ENCODE data around the gene YWHAE.
"Not testable (repeated sequence)": the region's sequence is repeated elsewhere in the genome, so short reads cannot be mapped to it uniquely, and the experiment has no call there.

The YWHAE gene

DNA sequence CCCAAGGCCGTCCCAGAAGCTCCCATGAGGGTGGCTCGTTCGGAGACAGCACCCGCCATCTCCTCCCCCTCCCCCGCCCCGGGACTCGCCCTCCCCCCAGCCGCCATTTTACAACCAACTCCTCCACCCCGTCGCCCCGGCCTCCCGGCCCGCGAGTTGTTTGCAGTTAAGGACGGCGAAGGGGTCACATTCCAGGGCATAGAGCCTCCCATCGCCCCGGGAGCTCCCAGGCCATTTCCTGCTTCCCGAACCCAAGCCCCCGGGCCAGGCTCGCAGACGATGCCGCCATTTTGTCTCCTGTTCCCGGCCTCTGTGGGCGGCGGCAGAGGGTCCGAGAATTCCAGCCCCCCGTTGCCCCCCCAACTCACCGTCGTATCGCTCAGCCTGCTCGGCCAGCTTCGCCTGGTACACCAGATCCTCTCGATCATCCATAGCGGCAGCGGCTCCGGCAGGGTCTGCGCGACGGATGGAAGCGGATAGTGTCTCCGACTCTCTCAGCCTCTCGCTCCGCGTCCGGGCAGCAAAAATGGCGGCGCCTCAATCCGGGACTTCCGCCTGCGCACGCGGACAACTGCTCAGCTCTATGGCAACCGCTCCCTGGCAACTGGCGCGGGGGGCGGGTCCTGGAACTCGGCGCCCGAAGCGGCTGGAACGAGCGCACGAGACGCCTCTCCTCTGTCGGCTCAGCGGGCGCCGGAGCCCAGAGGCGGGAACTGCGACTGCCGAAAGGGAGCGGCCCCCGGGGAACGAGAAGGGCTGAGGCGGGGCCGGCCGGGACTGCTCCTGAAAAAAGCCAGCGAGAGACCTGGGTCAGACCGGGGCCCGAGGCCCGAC lies at the start of gene YWHAE:
Gene YWHAE, minus strand, starts transcription at position 544 of the 834 bp plus-strand sequence. Its CDS starts 112 bp downstream, at position 432.
- DNase-seq (ENCODE audit: low spot score), result peak; percentile 76

DNA sequence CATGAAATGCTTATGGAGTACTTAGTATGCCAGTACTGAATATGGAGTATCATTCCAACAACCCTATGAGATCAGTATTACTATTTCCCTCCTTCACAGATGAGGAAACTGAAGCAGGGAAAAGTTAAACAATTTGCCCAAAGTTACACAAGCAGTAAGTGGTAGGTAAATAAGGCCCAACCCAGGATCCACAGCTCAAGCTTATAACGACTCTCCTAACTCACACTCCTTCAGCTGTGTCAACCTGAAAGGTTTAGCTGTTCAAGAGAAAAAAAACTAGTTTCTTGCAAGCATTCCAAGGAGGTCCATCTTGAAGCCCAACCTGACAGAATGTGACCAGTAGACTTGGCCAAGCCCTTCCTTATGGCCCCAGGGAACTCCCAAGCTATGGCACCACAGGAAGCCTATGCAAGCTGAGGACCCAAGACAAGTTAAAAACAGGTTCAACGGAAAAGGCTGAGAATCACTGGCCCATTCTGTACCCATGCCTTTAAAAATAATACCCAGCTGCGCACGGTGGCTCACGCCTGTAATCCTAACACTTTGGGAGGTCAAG lies 49.5 kb upstream of the YWHAE start:
- DNase-seq (ENCODE audit: low spot score), result no peak

DNA sequence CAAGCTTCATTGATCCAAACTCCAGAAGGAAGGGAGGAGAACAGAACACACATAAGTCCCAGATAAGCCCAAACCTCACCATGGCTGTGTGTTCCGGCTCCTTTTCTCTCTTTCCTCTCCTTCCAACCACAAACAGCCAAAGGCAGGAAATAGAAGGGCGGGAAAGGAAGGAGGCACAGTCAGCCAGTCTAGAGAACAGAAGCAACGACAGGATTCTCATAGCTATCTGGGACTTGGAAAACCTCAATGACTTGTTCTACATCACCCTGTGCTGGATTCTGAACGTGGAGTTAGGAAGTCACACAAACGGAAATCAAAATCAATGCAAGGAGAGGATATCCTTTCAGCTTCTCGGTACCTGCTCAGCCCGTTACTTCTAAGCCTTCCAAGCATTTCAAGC lies 47.0 kb upstream of the YWHAE start:
- DNase-seq (ENCODE audit: low spot score), result no peak

DNA sequence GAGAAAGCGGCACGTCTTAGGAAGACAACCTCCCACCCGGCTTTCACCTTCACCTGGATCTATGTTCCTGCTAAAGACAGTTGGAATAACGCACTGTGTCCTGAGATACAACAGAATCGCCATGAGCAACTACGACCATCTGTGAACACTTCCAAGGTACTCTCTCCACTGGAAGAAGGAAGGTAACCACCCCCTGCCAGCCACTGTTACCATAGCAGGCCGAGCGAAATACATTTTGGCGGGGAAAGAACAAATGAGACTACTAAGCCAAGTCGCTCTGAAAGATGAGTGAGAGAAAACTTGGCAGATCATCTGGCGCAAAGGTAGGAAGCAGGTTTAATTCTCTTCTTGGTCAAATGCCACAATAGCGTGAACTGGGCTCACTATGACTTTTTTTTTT lies 46.2 kb upstream of the YWHAE start:
- DNase-seq (ENCODE audit: low spot score), result no peak

DNA sequence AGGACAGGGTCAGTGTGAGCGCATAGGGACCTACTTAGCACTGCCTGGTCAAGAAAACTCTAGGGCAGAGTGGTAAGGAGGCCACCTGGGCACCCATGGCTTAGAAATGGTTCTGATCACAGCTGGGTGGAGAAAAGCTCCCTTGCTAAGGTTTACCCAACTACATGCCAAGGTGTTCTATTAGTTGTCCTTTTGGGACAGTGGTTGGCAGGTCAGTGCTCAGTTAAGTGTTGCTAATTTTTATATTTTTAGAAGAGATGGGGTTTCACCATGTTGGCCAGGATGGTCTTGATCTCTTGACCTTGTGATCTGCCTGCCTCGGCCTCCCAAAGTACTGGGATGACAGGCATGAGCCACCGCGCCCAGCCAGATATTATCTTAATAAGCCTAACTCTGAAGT lies 45.7 kb upstream of the YWHAE start:
- not testable (repeated sequence) for DNase-seq (ENCODE audit: low spot score)

DNA sequence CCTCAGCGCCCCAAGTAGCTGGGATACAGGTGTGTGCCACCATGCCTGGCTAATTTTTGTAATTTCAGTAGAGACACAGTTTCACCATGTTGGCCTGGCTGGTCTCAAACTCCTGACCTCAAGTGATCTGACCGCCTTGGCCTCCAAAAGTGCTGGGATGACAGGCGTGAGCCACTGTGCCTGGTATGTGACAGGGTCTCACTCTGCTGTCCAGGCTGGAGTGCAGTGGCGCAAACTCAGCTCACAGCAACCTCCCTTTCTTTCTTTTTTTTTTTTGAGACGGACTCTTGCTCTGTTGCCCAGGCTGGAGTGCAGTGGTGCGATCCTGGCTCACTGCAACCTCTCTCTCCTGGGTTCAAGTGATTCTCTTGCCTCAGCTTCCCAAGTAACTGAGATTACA lies 42.7 kb upstream of the YWHAE start:
- DNase-seq (ENCODE audit: low spot score), result not testable (repeated sequence)

DNA sequence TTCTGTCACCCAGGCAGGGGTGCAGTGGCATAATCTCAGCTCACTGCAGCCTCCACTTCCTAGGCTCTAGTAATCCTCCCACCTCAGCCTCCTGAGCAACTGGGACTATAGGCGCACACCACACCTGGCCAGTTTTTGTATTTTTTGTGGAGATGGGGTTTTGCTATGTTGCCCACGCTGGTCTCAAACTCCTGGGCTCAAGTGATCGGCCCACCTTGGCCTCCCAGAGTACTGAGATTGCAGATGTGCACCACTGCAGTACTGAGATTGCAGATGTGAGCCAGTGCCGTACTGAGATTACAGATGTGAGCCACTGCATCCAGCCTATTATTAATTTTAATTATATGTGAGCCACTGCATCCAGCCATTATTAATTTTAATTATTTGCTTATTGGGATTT lies 42.2 kb upstream of the YWHAE start:
- no peak for DNase-seq (ENCODE audit: low spot score)

DNA sequence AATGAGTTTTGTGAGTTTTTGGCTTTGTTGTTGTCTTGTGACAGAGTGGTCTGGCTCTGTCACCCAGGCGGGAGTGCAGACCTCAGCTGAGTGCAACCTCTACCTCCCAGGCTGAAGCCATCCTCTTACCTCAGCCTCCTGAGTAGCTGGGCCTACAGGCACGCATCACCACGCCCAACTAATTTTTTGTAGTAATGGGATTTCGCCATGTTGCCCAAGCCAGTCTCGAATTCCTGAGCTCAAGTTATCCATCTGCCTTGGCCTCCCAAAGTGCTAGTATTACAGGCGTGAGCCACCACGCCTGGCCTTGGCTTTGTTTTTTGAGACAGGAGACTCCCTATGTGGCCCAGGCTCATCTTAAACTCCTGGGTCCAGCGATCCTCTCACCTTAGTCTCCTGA lies 40.9 kb upstream of the YWHAE start:
- DNase-seq (ENCODE audit: low spot score), result no peak

DNA sequence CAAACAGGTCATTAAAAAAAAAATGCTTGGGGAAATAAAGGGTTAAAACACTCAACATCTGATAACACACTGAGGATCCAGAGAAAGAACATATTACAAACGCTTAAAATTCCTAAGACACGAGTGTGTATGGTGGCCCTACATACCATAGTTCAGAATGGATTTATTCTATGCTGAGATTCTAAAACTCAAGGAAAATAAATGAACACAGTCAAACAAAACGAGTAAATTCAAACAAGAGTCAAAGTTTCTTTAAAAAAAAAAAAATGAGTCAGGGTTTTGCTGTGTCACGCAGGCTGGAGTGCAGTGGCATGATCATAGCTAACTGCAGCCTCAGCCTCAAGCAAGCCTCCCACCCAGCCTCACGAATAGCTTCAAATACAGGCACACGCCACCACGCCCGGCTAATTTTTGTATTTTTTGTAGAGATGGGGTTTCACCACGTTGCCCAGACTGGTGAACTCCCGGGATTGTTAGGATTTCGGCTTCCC lies 38.6 kb upstream of the YWHAE start:
- DNase-seq (ENCODE audit: low spot score), result no peak

DNA sequence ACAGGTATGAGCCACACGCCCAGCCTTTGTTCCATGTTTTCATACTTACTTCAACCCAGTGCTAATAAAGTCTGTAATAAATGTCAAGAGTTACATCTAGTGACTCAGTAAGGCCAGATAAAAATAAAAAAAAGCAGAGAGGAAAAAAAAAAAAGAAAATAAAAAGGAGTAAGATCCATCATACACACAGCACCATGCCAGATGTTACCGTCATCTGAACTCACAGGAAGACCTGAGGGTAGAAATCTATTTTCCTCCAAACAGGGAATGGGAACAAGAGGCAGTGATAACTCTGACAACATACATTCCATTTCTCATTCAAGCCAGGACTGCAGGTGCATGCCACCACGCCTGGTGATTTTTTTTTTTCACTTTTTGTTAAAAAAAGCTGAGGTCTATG lies 35.3 kb upstream of the YWHAE start:
- no peak for DNase-seq (ENCODE audit: low spot score)

DNA sequence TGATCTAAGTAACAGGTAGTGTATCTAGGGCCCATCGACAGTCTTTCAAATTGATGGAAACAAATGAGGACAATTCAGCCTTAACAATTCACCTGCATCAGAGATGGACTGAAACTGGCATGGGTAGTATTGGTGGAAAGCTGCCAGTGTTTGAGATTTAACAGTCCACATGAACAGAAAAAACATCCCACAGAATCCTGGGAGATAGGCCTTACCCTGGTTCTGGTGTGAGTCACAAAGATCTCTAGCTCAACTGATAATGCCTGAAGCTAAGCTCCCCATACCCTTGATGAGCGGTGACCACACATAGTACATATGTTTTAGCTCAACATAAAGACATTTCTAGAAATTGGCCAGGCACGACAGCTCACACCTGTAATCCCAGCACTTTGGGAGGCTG lies 34.1 kb upstream of the YWHAE start:
- no peak for DNase-seq (ENCODE audit: low spot score)

DNA sequence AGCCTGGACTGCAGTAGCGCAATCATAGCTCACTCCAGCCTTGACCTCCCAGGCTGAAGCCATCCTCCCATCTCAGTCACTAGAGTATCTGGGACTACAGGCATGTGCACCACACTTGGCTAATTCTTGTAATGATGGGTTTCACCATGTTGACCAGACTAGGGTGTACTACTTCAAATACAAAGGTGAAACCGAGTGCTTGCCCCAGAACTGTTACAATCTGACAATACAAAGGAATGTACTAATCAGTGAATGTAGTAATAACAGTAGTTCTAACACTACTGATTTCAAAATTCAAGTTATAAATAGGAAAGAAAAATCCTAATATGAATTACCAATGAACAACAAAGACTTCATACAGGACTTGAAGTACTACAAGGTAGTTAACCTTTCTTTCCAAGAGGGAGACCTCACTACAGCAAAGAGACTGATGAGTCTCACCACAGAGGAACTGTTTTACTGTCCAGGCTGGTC lies 31.6 kb upstream of the YWHAE start:
- no peak for DNase-seq (ENCODE audit: low spot score)

DNA sequence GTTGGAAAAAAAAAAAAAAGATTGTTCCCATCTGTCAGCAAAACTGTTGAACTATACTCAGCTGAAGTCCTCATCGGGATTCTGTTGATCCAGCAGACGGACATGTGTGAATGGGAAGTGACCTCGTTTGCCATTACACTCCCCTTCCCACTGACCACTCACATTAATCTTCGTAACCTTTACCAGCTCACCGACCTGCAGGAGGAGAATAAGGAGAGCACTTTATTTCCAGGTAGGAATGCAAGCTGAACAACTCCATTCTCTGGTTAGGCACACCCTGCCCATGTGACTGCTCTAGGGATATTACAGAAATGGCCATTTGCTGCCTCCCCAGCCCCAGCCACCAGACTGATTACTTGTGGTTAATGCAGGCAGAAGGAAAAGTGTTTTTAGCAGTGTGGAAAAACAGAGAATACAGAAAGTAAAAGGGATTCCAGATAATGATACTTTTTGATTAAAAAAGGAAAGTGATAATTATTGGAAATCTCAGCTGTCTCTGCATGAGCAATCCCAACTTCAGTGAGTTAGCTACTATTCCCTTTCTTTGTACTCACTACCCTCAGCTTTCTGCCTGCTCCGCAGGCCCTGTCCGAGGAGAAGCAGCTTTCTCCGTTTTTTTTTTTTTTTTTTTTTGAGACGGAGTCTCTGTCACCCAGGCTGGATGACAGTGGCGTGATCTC lies 23.6 kb upstream of the YWHAE start:
- DNase-seq (ENCODE audit: low spot score), result no peak

DNA sequence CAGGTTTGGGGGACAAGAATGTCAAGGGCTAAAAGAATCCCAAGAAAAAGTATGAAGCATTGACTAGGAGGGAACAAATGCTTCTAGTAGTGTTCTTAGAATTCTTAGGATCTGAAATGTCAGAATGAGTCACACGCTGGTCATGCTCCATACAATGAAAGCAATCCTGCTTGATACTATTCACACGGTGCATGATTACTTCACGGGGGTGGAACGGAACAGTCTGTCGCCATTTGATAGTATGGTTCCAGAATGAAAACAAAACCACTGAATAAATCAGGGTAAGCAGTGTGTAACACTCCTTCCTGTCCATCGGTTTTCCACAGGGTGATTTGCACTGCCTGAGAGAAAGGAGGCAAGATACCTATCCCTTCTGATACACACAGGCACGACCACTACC lies 22.9 kb upstream of the YWHAE start:
- DNase-seq (ENCODE audit: low spot score), result no peak

DNA sequence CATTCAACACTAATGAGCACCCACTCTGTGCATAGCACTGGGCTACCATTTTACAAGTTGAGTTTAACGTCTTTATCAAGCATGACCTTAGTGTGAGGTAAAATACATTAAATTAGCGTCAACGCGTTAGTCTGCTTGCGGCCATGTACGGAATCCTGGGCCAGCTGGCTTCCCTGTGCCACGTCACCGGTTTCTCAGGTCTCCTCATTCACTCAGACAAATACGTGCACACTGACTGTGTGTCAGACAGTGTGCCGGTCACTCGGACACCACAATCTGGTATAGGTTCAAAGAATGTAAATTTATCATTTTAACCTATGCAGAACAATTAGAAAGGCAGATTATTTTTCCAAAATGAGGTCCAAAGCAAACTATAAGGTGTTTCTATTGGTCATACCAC lies 21.4 kb upstream of the YWHAE start:
- no peak for DNase-seq (ENCODE audit: low spot score)

DNA sequence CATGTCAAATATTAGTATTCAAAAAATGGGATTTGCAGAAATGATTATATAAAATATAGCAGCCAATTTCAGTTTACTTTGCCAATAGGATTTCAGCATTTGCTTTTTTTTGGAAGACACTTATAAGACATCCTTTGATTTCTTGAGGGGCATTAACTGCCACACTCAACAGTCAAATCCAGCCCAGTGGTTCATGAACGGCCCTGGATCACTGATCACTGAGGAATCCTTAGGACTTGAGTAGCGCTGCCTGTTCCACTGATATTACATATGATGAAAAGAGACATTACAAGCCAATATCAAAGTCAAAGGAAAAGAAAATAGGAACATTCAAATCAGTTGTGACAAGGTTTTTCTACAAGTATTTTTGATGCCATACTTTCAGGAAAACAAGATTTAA lies 21.0 kb upstream of the YWHAE start:
- no peak for DNase-seq (ENCODE audit: low spot score)

DNA sequence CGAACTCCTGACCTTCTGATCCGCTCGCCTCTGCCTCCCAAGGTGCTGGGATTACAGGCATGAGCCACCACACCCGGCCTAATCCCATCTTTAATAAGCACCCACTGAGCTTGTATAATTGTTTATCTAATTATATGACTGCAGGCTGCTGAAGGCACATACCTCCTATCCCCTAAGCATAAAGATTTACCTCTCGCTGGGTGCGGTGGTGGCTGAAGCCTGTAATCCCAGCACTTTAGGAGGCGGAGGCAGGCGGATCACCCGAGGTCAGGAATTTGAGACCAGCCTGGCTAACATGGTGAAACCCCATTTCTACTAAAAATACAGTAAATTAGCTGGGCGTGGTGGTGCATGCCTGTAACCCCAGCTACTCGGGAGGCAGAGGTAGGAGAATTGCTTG lies 20.1 kb upstream of the YWHAE start:
- no peak for DNase-seq (ENCODE audit: low spot score)

DNA sequence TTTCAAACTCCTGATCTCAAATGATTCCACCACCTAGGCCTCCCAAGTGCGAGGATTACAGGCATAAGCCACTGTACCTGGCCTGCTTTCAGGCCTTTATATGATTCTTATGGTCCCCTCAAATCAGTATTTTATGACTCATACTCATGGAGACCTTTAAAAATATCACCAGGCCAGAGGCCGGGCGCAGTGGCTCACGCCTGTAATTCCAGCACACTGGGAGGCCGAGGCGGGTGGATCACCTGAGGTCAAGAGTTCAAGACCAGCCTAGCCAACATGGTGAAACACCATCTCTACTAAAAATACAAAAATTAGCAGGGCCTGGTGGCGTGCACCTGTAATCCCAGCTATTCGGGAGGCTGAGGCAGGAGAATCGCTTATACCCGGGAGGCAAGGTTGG lies 18.5 kb upstream of the YWHAE start:
- DNase-seq (ENCODE audit: low spot score), result not testable (repeated sequence)

DNA sequence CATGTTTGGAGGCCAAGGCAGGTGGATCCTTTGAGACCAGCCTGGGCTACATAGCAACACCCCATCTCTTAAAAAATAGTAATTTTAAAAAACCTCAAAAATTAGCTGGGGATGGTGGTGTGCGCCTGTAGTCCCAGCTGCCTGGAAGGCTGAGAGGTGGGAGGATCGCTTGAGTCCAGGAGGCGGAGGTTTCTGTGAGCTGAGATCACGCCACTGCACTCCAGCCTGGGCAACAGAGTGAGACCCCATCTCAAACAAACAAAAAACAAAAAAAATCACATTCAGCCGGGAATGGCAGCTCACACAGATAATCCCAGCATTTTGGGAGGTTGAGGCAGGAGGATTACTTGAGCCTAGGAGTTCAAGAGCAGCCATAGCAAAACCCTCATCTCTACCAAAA lies 16.4 kb upstream of the YWHAE start:
- DNase-seq (ENCODE audit: low spot score), result no peak

DNA sequence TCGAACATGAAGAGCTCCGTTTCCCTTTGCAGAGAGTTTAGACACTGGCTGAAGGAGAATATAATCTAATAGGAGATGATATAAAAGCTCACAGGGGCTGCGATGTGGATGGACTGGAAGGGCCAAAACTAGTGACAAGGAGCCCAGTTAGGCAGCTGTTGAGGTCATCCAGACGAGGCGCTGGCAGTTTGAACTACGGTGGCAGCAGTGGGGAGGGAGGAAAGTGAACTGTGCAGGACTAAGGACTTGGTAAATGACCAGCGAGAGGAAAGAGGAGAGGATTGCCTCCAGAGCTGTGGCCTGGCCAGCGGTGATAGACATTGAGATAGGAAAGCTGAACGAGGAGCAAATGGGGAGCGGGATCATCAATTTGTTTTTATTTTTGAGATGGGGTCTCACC lies 14.6 kb upstream of the YWHAE start:
- DNase-seq (ENCODE audit: low spot score), result no peak

DNA sequence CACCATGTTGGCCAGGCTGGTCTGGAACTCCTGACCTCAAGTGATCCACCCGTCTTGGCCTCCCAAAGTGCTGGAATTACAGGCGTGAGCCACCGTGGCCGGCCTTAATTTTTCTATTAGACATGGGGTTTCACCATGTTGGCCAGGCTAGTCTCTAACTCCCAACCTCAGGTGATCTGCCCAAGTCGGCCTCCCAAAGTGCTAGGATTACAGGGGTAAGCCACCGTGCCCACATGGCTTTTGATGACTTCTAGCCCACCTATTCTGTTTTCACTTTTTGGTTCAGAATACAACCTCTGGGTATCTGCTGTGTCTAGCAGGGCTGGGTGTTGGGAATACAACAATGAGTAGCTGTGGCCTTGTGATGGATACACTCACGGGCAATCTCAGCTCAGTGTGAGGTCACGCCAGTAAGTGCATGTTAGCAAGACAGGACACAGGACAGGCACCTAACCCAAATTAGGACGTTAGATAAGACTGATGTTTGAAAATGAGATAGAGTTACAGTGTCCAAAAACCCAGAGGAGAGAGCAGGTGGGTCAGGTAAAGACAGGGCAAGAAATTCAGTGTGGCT lies 14.1 kb upstream of the YWHAE start:
- no peak for DNase-seq (ENCODE audit: low spot score)

DNA sequence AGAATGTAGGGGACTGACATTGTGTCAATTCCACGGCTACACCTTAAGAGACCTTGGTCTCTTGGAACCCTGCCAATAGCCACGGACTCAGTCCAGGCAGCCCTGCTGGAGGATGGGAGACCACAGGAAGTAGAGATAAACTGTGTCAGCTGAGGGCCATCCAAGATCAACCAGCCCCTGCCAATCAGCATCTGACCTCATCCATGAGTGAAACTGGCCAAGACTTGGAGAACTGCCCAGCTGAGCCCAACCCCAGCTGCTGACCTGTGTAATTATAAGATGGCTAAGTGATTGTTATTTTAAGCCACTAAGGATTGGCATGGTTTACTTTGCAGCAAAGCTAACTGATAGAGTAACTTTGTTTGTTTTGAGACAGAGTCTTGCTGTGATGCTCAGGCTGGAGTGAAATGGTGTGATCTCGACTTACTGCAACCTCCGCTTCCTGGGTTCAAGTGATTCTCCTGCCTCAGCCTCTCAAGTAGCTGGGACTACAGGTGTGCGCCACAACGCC lies 13.3 kb upstream of the YWHAE start:
- peak; percentile 39 for DNase-seq (ENCODE audit: low spot score)
